WTC11 (cell line): ENCODE results near the gene ITPRID1. TPM values are rescaled to one million over a fixed set of nuclear protein-coding genes. Genes with fewer than 3 reads are reported as not detected.
A peak's percentile ranks its signal among the peaks of the same experiment; 100 is the strongest.

Experiments
- ATAC-seq: fragments of 200-7000 bp; cut with Tn5 transposase; 2 replicates; pipeline ENCODE4 v1.10.0; 2021; ENCODE audit warnings: mild to moderate bottlenecking, moderate library complexity
- CTCF ChIA-PET: fragments of 300-600 bp; sonication (Branson Sonifier 250); formaldehyde crosslinking; loops from one replicate; lab custom pipeline; 2021; ENCODE audit warnings: antibody characterized with exemption; lab: Charles Lee
- POLR2A ChIA-PET: fragments of 350-600 bp; sonication (Branson Sonifier 250); formaldehyde crosslinking; loops from one replicate; lab custom pipeline; 2021; ENCODE audit warnings: antibody characterized with exemption; lab: Charles Lee
- DNase-seq: peaks from one replicate; pipeline ENCODE4 v3.0.0; 2021; ENCODE audit warnings: low spot score
- H3K27ac Mint-ChIP-seq: 2 replicates; pipeline ENCODE4 v1.8.0; 2021; ENCODE audit warnings: mixed read lengths
- H3K27me3 Mint-ChIP-seq: 2 replicates; pipeline ENCODE4 v1.8.0; 2021; ENCODE audit warnings: low read depth, mild to moderate bottlenecking, moderate library complexity, mixed read lengths
- H3K36me3 Mint-ChIP-seq: 2 replicates; pipeline ENCODE4 v1.8.0; 2021; ENCODE audit warnings: mixed read lengths
- H3K4me1 Mint-ChIP-seq: 2 replicates; pipeline ENCODE4 v1.8.0; 2022; ENCODE audit warnings: mixed read lengths
- H3K4me3 Mint-ChIP-seq: 2 replicates; pipeline ENCODE4 v1.8.0; 2021; ENCODE audit warnings: mild to moderate bottlenecking, moderate library complexity, mixed read lengths
- H3K9me3 Mint-ChIP-seq: 2 replicates; pipeline ENCODE4 v1.8.0; 2021; ENCODE audit warnings: mixed read lengths
- CBFB ChIP-seq: sonication (generic); formaldehyde crosslinking; IDR thresholded peaks from 2 replicates; pipeline ENCODE4 v1.8.1; 2022; ENCODE audit warnings: mild to moderate bottlenecking, low read depth, missing genetic modification reagents
- EMX1 ChIP-seq: fragments of 250-450 bp; sonication (Bioruptor Pico); IDR thresholded peaks from 2 replicates; pipeline ENCODE4 v1.8.0; 2021; ENCODE audit warnings: mild to moderate bottlenecking
- FOXP1 ChIP-seq: sonication (generic); formaldehyde crosslinking; IDR thresholded peaks from 2 replicates; pipeline ENCODE4 v1.8.0; 2022; ENCODE audit warnings: missing genetic modification reagents, mild to moderate bottlenecking, moderate library complexity, borderline replicate concordance
- GTF2I ChIP-seq: fragments of 250-450 bp; sonication (Bioruptor Pico); conservative IDR thresholded peaks from 2 replicates; pipeline ENCODE4 v1.4.0; 2021; ENCODE audit warnings: mild to moderate bottlenecking
- MXD4 ChIP-seq: fragments of 250-450 bp; sonication (Bioruptor Pico); IDR thresholded peaks from 2 replicates; pipeline ENCODE4 v1.8.0; 2021; ENCODE audit warnings: mild to moderate bottlenecking, moderate library complexity, borderline replicate concordance
- NFE2L1 ChIP-seq: sonication (generic); formaldehyde crosslinking; IDR thresholded peaks from 2 replicates; pipeline ENCODE4 v1.8.1; 2023; ENCODE audit warnings: missing genetic modification reagents
- NR3C1 ChIP-seq: sonication (generic); formaldehyde crosslinking; conservative IDR thresholded peaks from 2 replicates; pipeline ENCODE4 v1.8.1; 2023; ENCODE audit warnings: low read depth, mild to moderate bottlenecking, missing genetic modification reagents
- SMAD4 ChIP-seq: sonication (generic); formaldehyde crosslinking; IDR thresholded peaks from 2 replicates; pipeline ENCODE4 v1.8.0; 2022; ENCODE audit warnings: mild to moderate bottlenecking, missing genetic modification reagents
- TP53 ChIP-seq: sonication (generic); formaldehyde crosslinking; IDR thresholded peaks from 2 replicates; pipeline ENCODE4 v1.8.1; 2023; ENCODE audit warnings: mild to moderate bottlenecking, missing genetic modification reagents
- ZNF138 ChIP-seq: sonication (generic); formaldehyde crosslinking; conservative IDR thresholded peaks from 2 replicates; pipeline ENCODE4 v1.8.1; 2022; ENCODE audit warnings: mild to moderate bottlenecking, moderate library complexity, missing genetic modification reagents
- ZNF232 ChIP-seq: sonication (generic); formaldehyde crosslinking; IDR thresholded peaks from 2 replicates; pipeline ENCODE4 v1.8.0; 2022; ENCODE audit warnings: mild to moderate bottlenecking, missing genetic modification reagents
- ZNF263 ChIP-seq: sonication (generic); formaldehyde crosslinking; IDR thresholded peaks from 2 replicates; pipeline ENCODE4 v1.8.1; 2022; ENCODE audit warnings: low read depth, mild to moderate bottlenecking, moderate library complexity, missing genetic modification reagents
- total RNA-seq: library from RNA; stranded (reverse); gene quantifications from 3 replicates; pipeline ENCODE4 v1.2.3, GENCODE V29; 2021
- TF ChIP-seq, protein P1 (sequence below): fragments of 250-450 bp; sonication (Bioruptor Pico); conservative IDR thresholded peaks from 2 replicates; pipeline ENCODE4 v1.9.0; 2021; ENCODE audit warnings: mild to moderate bottlenecking
- TF ChIP-seq, protein P2 (sequence below): sonication (generic); formaldehyde crosslinking; IDR thresholded peaks from 2 replicates; pipeline ENCODE4 v1.8.1; 2023; ENCODE audit warnings: mild to moderate bottlenecking, missing genetic modification reagents
- TF ChIP-seq, protein P3 (sequence below): sonication (generic); formaldehyde crosslinking; IDR thresholded peaks from 2 replicates; pipeline ENCODE4 v1.8.0; 2022; ENCODE audit warnings: mild to moderate bottlenecking, missing genetic modification reagents
- TF ChIP-seq, protein P4 (sequence below): sonication (generic); formaldehyde crosslinking; IDR thresholded peaks from 2 replicates; pipeline ENCODE4 v1.8.0; 2022; ENCODE audit warnings: mild to moderate bottlenecking, missing genetic modification reagents
- TF ChIP-seq, protein P5 (sequence below): fragments of 200-600 bp; IDR thresholded peaks from 2 replicates; pipeline ENCODE4 v1.8.0; 2022; ENCODE audit warnings: antibody characterized with exemption
- TF ChIP-seq, protein P6 (sequence below): sonication (generic); formaldehyde crosslinking; conservative IDR thresholded peaks from 2 replicates; pipeline ENCODE4 v1.8.1; 2022; ENCODE audit warnings: mild to moderate bottlenecking, missing genetic modification reagents
- TF ChIP-seq, protein P7 (sequence below): sonication (generic); formaldehyde crosslinking; conservative IDR thresholded peaks from 2 replicates; pipeline ENCODE4 v1.8.1; 2023; ENCODE audit warnings: mild to moderate bottlenecking, low read depth, missing genetic modification reagents, moderate library complexity

The ITPRID1 gene
- total RNA-seq, 1 experiment from 2014 or later: 0.98 TPM

DNA sequence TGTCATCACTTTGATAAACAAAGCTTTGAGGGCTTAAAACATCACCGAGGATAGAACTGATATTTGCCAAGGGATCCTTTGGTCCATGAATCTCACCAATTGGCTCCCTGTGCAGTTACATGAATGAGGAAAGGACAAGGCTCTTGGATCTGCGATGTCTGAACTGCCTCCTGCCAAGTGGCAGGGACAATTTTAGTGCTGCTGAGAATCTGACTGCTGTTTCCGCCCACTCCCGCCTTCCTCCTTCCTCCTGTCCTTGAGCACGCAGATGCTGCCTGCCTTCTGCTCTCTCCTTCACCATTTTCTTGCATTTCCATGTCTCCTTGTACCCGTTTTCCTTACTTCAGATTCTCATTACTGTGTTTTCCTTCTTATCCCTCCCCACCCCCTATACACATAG lies 26.8 kb upstream of the ITPRID1 start (continued):
- TF ChIP-seq, protein P1, sequence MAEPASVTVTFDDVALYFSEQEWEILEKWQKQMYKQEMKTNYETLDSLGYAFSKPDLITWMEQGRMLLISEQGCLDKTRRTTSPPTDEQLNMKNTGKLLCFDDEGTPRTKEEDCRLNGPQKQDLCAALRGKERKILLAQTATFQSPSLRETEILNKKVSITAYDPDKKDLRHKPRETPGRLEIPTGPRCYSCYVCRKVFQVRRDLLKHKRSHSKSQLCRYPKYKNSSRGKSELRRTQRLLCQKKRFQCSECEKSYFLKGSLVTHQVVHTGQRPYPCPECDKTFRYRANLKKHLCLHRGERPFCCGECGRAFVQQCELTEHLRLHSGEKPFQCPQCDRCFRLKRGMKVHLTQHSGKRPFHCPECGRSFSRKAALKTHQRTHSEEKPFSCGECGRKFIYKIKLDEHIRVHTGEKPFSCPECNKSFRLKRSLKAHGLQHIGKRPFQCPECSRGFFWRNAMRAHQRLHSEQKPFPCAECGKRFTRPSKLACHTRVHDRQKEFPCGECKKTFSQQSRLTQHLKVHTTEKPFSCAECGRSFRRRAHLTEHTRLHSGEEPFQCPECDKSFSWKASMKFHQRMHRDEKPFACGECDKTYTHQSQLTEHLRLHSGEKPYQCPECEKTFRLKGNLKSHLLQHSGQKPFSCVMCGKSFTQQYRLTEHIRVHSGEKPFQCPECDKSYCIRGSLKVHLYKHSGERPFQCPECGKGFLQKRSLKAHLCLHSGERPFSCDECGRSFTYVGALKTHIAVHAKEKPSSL: no peak
- TF ChIP-seq FOXP1 (CRISPR knock-in tag): no peak
- TF ChIP-seq, protein P2, sequence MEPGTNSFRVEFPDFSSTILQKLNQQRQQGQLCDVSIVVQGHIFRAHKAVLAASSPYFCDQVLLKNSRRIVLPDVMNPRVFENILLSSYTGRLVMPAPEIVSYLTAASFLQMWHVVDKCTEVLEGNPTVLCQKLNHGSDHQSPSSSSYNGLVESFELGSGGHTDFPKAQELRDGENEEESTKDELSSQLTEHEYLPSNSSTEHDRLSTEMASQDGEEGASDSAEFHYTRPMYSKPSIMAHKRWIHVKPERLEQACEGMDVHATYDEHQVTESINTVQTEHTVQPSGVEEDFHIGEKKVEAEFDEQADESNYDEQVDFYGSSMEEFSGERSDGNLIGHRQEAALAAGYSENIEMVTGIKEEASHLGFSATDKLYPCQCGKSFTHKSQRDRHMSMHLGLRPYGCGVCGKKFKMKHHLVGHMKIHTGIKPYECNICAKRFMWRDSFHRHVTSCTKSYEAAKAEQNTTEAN (CRISPR knock-in tag): no peak
- TF ChIP-seq, protein P3, sequence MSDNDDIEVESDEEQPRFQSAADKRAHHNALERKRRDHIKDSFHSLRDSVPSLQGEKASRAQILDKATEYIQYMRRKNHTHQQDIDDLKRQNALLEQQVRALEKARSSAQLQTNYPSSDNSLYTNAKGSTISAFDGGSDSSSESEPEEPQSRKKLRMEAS (CRISPR knock-in tag): no peak
- no peak for TF ChIP-seq ZNF138 (CRISPR knock-in tag)
- no peak for TF ChIP-seq GTF2I (CRISPR knock-in tag)
- TF ChIP-seq MXD4 (CRISPR knock-in tag): no peak
- TF ChIP-seq NFE2L1 (CRISPR knock-in tag): no peak
- TF ChIP-seq EMX1 (CRISPR knock-in tag): no peak
- no peak for TF ChIP-seq NR3C1 (CRISPR knock-in tag)
- TF ChIP-seq ZNF263 (CRISPR knock-in tag): no peak
- no peak for TF ChIP-seq CBFB (CRISPR knock-in tag)
- no peak for TF ChIP-seq TP53 (CRISPR knock-in tag)
- no peak for TF ChIP-seq ZNF232

DNA sequence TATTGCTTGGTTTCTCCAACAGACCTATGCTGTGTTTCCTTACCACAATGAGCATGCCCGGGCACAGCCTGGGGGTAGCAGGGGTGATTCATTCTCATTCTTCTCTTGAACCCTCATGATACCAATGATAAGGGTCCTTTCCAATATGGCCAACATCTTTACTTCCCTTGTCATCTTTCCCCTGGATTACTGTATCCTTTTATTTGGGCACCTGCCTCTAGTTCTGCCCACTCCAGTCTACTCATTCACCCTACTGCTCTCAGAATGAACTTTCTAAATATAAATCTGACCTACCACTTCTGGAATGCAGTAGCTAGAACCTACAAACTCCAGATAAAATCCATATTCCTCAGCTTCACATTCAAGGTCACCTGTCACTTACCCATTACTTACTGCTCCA lies 26.4 kb upstream of the ITPRID1 start:
- H3K9me3 Mint-ChIP-seq: peaks cover 4% of the 10 kb centered on the region
- CTCF ChIA-PET: interaction anchor here (5.6 kb wide), 1 partner anchor 44 kb away, joined by 51 read pairs; no protein-coding TSS in a partner anchor

DNA sequence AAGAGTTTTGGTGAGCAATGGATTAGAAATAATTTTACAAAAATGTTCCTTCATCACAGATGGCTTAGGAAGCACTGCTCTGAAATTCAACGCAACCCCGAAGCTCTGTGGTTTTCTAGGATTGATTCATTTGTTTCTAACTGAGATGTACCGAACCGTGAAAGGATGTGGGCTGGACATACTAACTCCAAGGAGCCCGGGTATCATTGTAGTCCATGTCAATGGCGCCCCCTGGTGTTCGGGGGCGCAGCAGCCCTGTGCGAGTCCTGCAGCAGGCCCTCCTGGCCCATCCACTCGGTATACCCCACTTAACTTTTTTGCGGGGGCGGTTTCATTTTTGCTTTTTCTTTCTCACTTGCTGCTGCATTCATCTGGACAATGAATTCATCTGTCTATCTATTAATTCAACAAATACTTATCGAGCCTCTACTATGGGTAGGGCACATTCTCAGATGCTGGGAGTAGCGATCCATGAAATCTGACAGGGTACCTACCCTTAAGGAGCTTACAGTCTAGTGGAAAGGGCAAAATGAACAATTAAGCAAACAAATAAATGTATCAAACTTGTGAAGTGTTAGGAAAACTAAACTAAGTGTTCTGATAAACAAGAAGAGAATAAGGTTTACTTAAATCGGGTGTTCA lies 25.2 kb upstream of the ITPRID1 start:
- ChIA-PET CTCF (interaction anchor here (0.7 to 5.6 kb wide), 8 partner anchors 16 to 354 kb away, joined by 3 to 51 read pairs (median 4); no protein-coding TSS in a partner anchor), POLR2A (no interaction called here)
- H3K4me1 Mint-ChIP-seq: peaks cover 38% of the 10 kb centered on the region
- peaks cover 9% of the 10 kb centered on the region for H3K9me3 Mint-ChIP-seq
- ATAC-seq (peak; percentile 97), DNase-seq (peak; percentile 85)
- no peak overlapping the region for H3K27ac Mint-ChIP-seq
- peaks cover 7% of the 10 kb centered on the region; the same call in 1 of the 2 replicates for H3K27me3 Mint-ChIP-seq
- H3K4me3 Mint-ChIP-seq: no peak overlapping the region
- peaks cover 4% of the 10 kb centered on the region for H3K36me3 Mint-ChIP-seq
- TF ChIP-seq, protein P4, sequence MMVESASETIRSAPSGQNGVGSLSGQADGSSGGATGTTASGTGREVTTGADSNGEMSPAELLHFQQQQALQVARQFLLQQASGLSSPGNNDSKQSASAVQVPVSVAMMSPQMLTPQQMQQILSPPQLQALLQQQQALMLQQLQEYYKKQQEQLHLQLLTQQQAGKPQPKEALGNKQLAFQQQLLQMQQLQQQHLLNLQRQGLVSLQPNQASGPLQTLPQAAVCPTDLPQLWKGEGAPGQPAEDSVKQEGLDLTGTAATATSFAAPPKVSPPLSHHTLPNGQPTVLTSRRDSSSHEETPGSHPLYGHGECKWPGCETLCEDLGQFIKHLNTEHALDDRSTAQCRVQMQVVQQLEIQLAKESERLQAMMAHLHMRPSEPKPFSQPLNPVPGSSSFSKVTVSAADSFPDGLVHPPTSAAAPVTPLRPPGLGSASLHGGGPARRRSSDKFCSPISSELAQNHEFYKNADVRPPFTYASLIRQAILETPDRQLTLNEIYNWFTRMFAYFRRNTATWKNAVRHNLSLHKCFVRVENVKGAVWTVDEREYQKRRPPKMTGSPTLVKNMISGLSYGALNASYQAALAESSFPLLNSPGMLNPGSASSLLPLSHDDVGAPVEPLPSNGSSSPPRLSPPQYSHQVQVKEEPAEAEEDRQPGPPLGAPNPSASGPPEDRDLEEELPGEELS: no peak
- no peak for TF ChIP-seq SMAD4
- TF ChIP-seq, protein P5, sequence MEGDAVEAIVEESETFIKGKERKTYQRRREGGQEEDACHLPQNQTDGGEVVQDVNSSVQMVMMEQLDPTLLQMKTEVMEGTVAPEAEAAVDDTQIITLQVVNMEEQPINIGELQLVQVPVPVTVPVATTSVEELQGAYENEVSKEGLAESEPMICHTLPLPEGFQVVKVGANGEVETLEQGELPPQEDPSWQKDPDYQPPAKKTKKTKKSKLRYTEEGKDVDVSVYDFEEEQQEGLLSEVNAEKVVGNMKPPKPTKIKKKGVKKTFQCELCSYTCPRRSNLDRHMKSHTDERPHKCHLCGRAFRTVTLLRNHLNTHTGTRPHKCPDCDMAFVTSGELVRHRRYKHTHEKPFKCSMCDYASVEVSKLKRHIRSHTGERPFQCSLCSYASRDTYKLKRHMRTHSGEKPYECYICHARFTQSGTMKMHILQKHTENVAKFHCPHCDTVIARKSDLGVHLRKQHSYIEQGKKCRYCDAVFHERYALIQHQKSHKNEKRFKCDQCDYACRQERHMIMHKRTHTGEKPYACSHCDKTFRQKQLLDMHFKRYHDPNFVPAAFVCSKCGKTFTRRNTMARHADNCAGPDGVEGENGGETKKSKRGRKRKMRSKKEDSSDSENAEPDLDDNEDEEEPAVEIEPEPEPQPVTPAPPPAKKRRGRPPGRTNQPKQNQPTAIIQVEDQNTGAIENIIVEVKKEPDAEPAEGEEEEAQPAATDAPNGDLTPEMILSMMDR: peak; percentile 95

More for the DNA sequence above, 26.4 kb upstream of the ITPRID1 start:
- peaks cover 4% of the 10 kb centered on the region; the same call in 1 of the 2 replicates for H3K27me3 Mint-ChIP-seq
- no peak overlapping the region for H3K27ac Mint-ChIP-seq
- POLR2A ChIA-PET: no interaction called here
- H3K4me3 Mint-ChIP-seq: no peak overlapping the region
- no peak for ATAC-seq
- TF ChIP-seq, protein P6, sequence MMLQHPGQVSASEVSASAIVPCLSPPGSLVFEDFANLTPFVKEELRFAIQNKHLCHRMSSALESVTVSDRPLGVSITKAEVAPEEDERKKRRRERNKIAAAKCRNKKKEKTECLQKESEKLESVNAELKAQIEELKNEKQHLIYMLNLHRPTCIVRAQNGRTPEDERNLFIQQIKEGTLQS (CRISPR knock-in tag): no peak
- TF ChIP-seq, protein P7, sequence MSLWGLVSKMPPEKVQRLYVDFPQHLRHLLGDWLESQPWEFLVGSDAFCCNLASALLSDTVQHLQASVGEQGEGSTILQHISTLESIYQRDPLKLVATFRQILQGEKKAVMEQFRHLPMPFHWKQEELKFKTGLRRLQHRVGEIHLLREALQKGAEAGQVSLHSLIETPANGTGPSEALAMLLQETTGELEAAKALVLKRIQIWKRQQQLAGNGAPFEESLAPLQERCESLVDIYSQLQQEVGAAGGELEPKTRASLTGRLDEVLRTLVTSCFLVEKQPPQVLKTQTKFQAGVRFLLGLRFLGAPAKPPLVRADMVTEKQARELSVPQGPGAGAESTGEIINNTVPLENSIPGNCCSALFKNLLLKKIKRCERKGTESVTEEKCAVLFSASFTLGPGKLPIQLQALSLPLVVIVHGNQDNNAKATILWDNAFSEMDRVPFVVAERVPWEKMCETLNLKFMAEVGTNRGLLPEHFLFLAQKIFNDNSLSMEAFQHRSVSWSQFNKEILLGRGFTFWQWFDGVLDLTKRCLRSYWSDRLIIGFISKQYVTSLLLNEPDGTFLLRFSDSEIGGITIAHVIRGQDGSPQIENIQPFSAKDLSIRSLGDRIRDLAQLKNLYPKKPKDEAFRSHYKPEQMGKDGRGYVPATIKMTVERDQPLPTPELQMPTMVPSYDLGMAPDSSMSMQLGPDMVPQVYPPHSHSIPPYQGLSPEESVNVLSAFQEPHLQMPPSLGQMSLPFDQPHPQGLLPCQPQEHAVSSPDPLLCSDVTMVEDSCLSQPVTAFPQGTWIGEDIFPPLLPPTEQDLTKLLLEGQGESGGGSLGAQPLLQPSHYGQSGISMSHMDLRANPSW: no peak
- DNase-seq: no peak
- peaks cover 4% of the 10 kb centered on the region for H3K36me3 Mint-ChIP-seq
- H3K4me1 Mint-ChIP-seq: peaks cover 30% of the 10 kb centered on the region
